Fibroblast of skin of scalp (primary cell): Measurements from ENCODE around the gene ZNF579.

Experiments used
- DNase-seq: peaks from one replicate; pipeline ENCODE4 v3.0.0-alpha.2; 2013

ZNF579 gene

GRCh38 chr19:55567708-55568328 lies 12.8 kb downstream of the ZNF579 start:
- DNase-seq, result no peak

- no peak for DNase-seq
Observed at GRCh38 chr19:55566823-55567222, 13.8 kb downstream of the ZNF579 start.

- DNase-seq, result peak; percentile 22
Observed at GRCh38 chr19:55563261-55563690, 17.4 kb downstream of the ZNF579 start.

- no peak for DNase-seq
Observed at GRCh38 chr19:55559684-55560083, 21.0 kb downstream of the ZNF579 start.

GRCh38 chr19:55554741-55555152 lies 25.9 kb downstream of the ZNF579 start:
- no peak for DNase-seq

- no peak for DNase-seq
Observed at GRCh38 chr19:55554302-55554701, 26.3 kb downstream of the ZNF579 start.

- DNase-seq, result no peak
Observed at GRCh38 chr19:55553217-55554182, 27.1 kb downstream of the ZNF579 start.

GRCh38 chr19:55552620-55553019 lies 28.0 kb downstream of the ZNF579 start:
- DNase-seq, result peak; percentile 92

GRCh38 chr19:55552206-55552605 lies 28.4 kb downstream of the ZNF579 start:
- peak; percentile 20 for DNase-seq

GRCh38 chr19:55550321-55550650 lies 30.4 kb downstream of the ZNF579 start:
- peak; percentile 39 for DNase-seq

GRCh38 chr19:55549500-55550320 lies 30.9 kb downstream of the ZNF579 start:
- peak; percentile 95 for DNase-seq

GRCh38 chr19:55546822-55547614 lies 33.6 kb downstream of the ZNF579 start:
- peak; percentile 61 for DNase-seq

GRCh38 chr19:55546011-55546410 lies 34.6 kb downstream of the ZNF579 start:
- no peak for DNase-seq

GRCh38 chr19:55545443-55545842 lies 35.2 kb downstream of the ZNF579 start, which contains the start of gene SBK3:
Gene SBK3 (minus strand): TSS chr19:55545543. CDS start chr19:55545543, 0 bp downstream.
- DNase-seq, result no peak

- DNase-seq, result no peak
Observed at GRCh38 chr19:55544776-55545439, 35.7 kb downstream of the ZNF579 start.

- DNase-seq, result no peak
Observed at GRCh38 chr19:55544014-55544413, 36.6 kb downstream of the ZNF579 start.

GRCh38 chr19:55543567-55543966 lies 37.1 kb downstream of the ZNF579 start:
- no peak for DNase-seq

GRCh38 chr19:55542292-55542855 lies 38.3 kb downstream of the ZNF579 start:
- DNase-seq, result no peak

- no peak for DNase-seq
Observed at GRCh38 chr19:55541091-55541490, 39.6 kb downstream of the ZNF579 start.

- DNase-seq, result no peak
Observed at GRCh38 chr19:55540619-55541018, 40.0 kb downstream of the ZNF579 start.
